Neural cell (in vitro differentiated cells): Measurements from ENCODE around the gene GMPR2.

Source experiments
- EZH2 ChIP-seq: fragments of 200-600, 300-800 bp; shearing (Covaris generic), sonication (generic); IDR thresholded peaks from 2 replicates; pipeline ENCODE4 v1.6.1; 2014; ENCODE audit warnings: antibody characterized with exemption, low read length, borderline replicate concordance, mild to moderate bottlenecking; ENCODE audit not compliant: insufficient read depth, poor library complexity, severe bottlenecking
- POLR2AphosphoS5 ChIP-seq: IDR thresholded peaks from 2 replicates; pipeline ENCODE4 v1.6.1; 2012
- RAD21 ChIP-seq: fragments of 450-650 bp; conservative IDR thresholded peaks from 2 replicates; pipeline ENCODE4 v1.6.1; 2014; ENCODE audit warnings: antibody characterized with exemption, mild to moderate bottlenecking, moderate library complexity
- SMC3 ChIP-seq: fragments of 450-650 bp; conservative IDR thresholded peaks from 2 replicates; pipeline ENCODE4 v1.6.1; 2014; ENCODE audit warnings: antibody characterized with exemption, mild to moderate bottlenecking, moderate library complexity; ENCODE audit not compliant: poor library complexity
- TF ChIP-seq, protein P1 (sequence below): fragments of 450-650 bp; IDR thresholded peaks from 2 replicates; pipeline ENCODE4 v1.5.1; 2014; ENCODE audit warnings: antibody characterized with exemption, mild to moderate bottlenecking, moderate library complexity; ENCODE audit not compliant: poor library complexity, severe bottlenecking
- TF ChIP-seq, protein P2 (sequence below): IDR thresholded peaks from 2 replicates; pipeline ENCODE4 v1.6.1; 2012; ENCODE audit warnings: borderline replicate concordance

DNA sequence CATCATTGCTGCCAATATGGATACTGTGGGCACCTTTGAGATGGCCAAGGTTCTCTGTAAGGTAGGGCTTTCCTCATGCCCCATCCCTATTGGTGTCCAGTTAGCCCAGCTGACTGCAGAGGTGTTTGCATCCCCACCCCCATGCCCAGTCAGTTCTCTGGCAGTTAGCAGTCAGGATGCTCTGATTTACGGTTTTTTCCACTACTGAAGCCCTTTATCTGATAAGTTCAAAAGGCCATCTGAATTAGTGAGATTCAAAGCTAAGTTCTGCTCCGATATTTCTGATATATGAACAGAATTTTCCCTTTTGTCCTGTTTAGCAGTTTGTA lies 773 bp downstream of the GMPR2 start:
- TF ChIP-seq, protein P1, sequence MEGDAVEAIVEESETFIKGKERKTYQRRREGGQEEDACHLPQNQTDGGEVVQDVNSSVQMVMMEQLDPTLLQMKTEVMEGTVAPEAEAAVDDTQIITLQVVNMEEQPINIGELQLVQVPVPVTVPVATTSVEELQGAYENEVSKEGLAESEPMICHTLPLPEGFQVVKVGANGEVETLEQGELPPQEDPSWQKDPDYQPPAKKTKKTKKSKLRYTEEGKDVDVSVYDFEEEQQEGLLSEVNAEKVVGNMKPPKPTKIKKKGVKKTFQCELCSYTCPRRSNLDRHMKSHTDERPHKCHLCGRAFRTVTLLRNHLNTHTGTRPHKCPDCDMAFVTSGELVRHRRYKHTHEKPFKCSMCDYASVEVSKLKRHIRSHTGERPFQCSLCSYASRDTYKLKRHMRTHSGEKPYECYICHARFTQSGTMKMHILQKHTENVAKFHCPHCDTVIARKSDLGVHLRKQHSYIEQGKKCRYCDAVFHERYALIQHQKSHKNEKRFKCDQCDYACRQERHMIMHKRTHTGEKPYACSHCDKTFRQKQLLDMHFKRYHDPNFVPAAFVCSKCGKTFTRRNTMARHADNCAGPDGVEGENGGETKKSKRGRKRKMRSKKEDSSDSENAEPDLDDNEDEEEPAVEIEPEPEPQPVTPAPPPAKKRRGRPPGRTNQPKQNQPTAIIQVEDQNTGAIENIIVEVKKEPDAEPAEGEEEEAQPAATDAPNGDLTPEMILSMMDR: no peak
- TF ChIP-seq EZH2: no peak
- TF ChIP-seq, protein P2, sequence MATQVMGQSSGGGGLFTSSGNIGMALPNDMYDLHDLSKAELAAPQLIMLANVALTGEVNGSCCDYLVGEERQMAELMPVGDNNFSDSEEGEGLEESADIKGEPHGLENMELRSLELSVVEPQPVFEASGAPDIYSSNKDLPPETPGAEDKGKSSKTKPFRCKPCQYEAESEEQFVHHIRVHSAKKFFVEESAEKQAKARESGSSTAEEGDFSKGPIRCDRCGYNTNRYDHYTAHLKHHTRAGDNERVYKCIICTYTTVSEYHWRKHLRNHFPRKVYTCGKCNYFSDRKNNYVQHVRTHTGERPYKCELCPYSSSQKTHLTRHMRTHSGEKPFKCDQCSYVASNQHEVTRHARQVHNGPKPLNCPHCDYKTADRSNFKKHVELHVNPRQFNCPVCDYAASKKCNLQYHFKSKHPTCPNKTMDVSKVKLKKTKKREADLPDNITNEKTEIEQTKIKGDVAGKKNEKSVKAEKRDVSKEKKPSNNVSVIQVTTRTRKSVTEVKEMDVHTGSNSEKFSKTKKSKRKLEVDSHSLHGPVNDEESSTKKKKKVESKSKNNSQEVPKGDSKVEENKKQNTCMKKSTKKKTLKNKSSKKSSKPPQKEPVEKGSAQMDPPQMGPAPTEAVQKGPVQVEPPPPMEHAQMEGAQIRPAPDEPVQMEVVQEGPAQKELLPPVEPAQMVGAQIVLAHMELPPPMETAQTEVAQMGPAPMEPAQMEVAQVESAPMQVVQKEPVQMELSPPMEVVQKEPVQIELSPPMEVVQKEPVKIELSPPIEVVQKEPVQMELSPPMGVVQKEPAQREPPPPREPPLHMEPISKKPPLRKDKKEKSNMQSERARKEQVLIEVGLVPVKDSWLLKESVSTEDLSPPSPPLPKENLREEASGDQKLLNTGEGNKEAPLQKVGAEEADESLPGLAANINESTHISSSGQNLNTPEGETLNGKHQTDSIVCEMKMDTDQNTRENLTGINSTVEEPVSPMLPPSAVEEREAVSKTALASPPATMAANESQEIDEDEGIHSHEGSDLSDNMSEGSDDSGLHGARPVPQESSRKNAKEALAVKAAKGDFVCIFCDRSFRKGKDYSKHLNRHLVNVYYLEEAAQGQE: no peak
- no peak for TF ChIP-seq SMC3
- no peak for TF ChIP-seq POLR2AphosphoS5
- no peak for TF ChIP-seq RAD21
